HL-60/S4 treated with retinoic acid at 250 ng/mL for 4 days and 3 days (cell line): ENCODE results near the gene ABHD15.

Source experiments
- in situ Hi-C: fragments of 300-500 bp; cut with MboI; formaldehyde crosslinking; loops from 2 replicates; pipeline ENCODE4 v1.7.0; 2022; ENCODE audit warnings: low sequenced_read_pairs

Gene ABHD15

GRCh38 chr17:29583324-29584248 is 16.7 kb upstream of the ABHD15 start:
- in situ Hi-C loops: no loop called here

GRCh38 chr17:29582772-29583171 is 15.9 kb upstream of the ABHD15 start:
- in situ Hi-C loops: no loop called here

DNA sequence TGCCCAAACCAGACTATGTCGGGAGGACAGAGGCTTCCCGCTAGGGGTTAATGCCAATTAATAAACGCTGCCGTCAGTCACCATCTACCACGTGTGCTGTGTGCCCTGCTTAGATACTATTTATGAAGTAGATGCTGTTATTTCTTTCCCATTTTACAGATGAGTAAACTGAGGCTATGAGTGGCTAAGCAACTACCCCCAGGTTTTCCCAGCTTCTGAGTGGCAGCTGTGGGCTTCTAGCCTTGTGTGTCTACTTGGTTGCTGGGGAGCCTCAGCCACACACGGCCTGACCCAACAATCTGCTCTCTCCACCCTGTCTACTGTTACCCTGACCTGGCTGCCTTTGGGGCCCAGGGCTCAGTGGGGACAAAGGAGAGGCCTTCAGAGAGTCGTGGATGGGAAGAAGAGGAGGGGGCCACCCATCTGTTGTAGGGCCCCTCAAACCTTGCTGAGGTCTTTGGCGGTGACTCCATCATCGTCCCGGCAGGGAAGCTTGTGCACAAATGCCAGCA is 15.5 kb upstream of the ABHD15 start:
- in situ Hi-C loops: no loop called here

DNA sequence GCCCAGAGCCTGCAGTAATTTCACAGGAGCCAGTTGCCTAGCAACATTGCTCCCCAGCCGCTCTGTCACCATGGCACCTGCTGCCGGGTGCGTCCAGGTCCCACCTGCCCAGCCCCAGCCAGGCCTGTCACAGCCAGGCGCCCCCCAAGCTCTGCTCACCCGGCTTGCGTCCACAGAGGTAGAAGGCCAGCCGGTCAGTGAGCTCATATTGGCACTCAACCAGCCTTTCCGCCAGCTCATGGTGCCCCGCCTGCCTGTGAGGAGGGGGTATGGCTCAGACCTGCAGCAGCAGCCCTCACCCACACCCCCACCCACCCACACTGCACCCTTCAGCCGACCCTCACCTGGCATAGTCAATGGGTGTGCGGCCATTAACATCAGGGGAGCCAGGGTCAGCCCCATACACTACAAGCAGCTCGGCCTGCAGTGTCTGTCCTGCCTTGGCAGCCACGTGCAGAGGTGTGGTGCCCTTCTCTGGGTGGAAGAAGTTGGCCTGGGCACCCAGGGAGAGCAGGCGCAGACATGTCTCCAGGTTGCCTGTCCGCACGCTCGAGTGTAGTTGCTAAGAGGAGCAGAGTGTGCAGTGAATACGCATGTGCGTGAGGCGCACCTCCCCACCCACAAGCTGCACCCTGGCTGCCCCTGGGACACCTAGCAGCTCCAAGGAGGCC is 14.9 kb upstream of the ABHD15 start:
- in situ Hi-C loops: no loop called here

DNA sequence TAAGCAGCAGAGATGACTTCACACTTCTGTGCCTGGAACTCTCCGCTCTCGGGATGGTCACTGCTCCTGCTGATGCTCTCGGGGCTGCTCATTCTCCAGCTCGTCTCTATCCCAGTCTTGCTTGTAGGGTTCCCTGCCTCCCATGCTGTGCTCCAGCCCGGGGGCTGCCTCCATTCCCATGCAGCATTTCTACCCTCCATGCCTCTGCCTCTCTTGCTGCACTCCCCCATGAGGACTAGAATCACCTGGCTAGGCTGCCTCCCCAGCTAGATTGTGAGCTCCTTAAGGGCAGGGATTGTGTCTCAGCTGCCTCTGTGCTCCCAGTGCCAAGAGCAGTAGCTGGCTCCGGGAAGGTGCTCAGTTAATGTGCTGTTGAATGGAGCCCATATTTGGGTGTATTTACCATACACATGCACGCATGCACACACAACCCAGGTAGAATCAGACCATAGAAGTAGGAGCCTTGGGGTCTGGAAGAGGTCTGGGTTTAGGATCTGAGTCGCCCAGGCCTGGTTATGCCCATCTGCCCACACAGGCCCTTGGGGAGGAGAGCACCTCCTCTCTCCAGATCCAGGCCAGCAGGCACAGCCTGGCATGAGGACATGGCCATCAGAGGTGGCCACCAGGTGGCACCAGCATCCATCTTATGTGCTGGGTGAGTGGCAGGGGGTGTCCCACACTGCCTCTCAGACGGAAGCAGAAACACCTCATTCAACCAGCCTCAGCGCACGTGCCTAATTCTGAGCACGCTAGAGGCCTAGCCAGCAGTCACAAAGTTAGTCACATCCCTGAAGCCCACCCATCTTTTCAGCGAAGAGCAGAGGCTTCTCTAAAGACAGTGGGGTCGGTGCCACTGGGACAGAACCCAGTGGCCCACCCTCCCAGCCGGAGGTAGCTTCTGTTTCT is 13.3 kb upstream of the ABHD15 start:
- in situ Hi-C loops: no loop called here

GRCh38 chr17:29578626-29579485 is 12.0 kb upstream of the ABHD15 start:
- in situ Hi-C loops: no loop called here

DNA sequence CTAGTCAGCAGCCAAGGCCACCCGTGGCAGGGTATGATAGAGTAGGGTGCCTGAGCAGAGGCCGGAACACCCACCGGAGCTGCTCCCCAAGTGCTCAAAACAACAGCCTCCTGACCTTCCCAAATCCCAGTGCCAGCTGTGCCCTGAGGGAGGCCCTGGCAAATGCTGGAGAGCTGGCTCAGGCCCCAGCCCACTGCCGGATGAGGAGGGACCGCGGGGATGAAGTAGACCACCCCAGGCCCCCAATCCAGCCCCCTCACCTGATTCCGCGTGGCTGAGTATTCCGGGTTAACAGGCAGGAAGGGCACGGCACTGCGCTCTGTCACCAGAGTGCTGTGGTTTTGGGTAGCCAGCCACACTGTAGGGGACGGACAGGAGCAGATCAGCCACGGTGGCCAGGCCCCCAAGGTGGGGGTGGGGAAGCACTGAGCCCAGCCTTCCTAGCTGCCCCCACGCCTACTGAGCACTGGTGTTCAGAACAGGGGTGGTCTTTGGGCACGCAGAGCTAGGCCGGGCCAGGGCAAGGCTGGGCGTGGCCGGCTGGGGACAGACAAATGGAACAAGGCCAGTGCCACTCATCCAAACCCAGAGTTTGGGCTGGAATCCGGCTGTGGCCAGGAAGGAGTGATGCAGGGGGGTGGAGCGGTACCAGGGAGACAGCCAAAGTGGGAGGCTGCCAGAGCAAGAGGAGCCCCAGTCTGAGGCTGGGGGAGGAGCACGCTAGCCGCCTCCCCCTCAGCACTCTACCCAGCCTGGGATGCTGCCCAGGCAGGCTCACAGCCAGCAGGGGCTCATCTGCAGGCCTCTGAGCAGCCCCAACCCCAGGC is 10.8 kb upstream of the ABHD15 start:
- in situ Hi-C loops: no loop called here

GRCh38 chr17:29577001-29577370 is 10.1 kb upstream of the ABHD15 start:
- in situ Hi-C loops: no loop called here

DNA sequence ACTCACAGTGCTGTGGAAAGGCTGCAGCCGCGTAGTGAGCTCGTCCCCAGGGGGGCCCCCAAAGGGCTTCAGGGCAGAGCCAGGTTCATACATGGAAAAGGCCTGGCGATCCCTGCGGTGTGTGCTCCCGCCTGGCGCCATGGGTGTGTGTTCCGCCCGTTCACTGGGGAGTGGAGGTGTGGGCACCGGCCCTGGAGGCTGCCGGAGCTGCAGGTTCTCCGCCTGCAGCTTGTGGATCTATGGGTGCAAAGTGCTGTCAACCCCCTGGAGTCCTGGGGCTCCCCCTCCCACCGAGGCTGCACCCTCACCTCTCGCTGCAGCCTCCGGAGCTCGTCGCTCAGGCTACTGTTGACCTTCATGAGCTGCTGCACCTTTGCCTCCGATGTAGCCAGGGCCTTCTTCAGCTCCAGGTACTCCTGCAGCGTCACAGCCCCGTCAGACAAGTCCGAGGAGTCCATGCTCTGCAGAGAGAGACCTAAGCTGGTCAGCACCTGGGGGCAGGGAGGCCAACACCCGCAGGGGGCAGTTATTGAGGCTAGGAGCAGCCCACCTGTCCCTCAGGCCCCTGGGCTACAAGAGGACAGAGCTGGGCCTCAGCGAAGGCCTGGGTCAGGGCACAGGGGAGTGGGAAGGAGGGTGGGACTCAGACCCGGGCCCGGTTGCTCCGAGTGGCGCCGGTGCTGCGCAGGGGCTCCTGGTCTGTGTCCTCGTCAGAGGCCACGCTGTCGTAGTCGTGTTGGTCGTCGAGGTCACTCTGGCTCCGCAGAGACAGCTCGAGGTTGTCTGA is 9.6 kb upstream of the ABHD15 start:
- in situ Hi-C loops: no loop called here

- in situ Hi-C loops: no loop called here
Measured at GRCh38 chr17:29575511-29576213, 8.8 kb upstream of the ABHD15 start.

GRCh38 chr17:29574732-29575510 is 8.1 kb upstream of the ABHD15 start:
- in situ Hi-C loops: no loop called here

- in situ Hi-C loops: no loop called here
Measured at GRCh38 chr17:29573871-29574731, 7.3 kb upstream of the ABHD15 start.

- in situ Hi-C loops: no loop called here
Measured at GRCh38 chr17:29573558-29573869, 6.7 kb upstream of the ABHD15 start.

- in situ Hi-C loops: no loop called here
Measured at GRCh38 chr17:29572691-29573557, 6.1 kb upstream of the ABHD15 start.

GRCh38 chr17:29571883-29572681 is 5.2 kb upstream of the ABHD15 start:
- in situ Hi-C loops: no loop called here
